Muscle layer of colon (tissue), 2 donors: ENCODE results near the gene TENT5D.

Source experiments
- H3K27ac ChIP-seq: one replicate; pipeline ENCODE4 v1.7.0; 2013; ENCODE audit warnings: low read depth, mild to moderate bottlenecking, low read length, moderate library complexity
- H3K27me3 ChIP-seq, 2 donors: one replicate each; pipeline ENCODE4 v1.7.0; 2013; ENCODE audit warnings: low read length in 2 of 2, mild to moderate bottlenecking in 2 of 2; ENCODE audit not compliant: insufficient read depth in 2 of 2, control insufficient read depth in 1 of 2
- H3K36me3 ChIP-seq: one replicate; pipeline ENCODE4 v1.7.0; 2013; ENCODE audit warnings: mild to moderate bottlenecking, low read length; ENCODE audit not compliant: insufficient read depth
- H3K4me1 ChIP-seq: one replicate; pipeline ENCODE4 v1.7.0; 2013; ENCODE audit warnings: mild to moderate bottlenecking, low read length; ENCODE audit not compliant: insufficient read depth
- H3K4me3 ChIP-seq, 2 donors: one replicate each; pipeline ENCODE4 v1.7.0; 2013; ENCODE audit warnings: low read length in 2 of 2, low read depth in 1 of 2, mild to moderate bottlenecking in 1 of 2, moderate library complexity in 1 of 2
- H3K9ac ChIP-seq: one replicate; pipeline ENCODE4 v1.7.0; 2013; ENCODE audit warnings: low read length
- H3K9me3 ChIP-seq: one replicate; pipeline ENCODE4 v1.7.0; 2013; ENCODE audit warnings: mild to moderate bottlenecking, low read length
- donor health status: abdominal sarcoma.
- donor health status: Adenocarcinoma of cecum.

Gene TENT5D

DNA sequence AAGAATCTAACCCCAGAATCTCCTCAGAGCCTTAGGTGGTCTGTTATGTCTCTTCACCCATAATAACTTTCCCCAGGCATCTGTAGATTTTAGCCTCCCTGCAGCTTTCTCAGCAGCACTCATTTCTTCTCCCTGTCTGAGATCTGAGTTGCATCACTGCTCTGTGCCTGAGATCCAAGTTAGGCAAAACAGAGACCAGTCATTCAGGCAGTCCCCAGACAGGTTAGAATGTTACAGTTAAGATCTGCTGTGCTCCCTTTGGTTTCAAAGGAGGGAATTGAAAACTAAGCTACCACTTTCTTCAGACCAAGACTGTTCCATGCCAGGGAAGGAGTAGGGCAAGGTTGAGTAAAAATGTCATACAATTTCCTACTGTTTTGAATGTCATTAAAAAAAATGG, 65.3 kb downstream of the TENT5D start:
- no peak overlapping the region for H3K4me3 ChIP-seq
- H3K9ac ChIP-seq = no peak overlapping the region
- no peaks in the 10 kb centered on the region for H3K4me1 ChIP-seq
- H3K36me3 ChIP-seq = no peaks in the 10 kb centered on the region
- H3K27me3 ChIP-seq = no peaks in the 10 kb centered on the region
- no peaks in the 10 kb centered on the region for H3K9me3 ChIP-seq
- H3K27ac ChIP-seq = no peak overlapping the region

DNA sequence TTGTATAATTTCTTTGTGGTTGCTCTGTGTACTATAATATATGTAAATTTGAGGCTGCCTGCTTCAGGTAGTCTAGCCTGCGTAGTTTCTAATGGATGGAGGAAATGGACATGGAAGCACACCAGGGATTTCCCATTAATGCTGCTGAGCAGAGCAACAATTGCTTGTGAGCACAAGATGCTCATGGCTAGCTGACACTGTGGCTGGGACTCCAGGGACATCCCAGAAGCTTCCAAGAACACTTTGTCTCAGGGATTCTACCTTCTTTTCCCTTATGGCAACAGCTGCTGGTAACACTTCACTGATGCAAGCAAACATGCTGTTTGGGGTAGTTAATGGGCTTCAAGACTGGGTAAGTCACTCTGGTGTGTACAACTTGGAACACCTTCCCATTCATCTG, 66.1 kb downstream of the TENT5D start:
- no peak overlapping the region for H3K9ac ChIP-seq
- H3K4me3 ChIP-seq = no peak overlapping the region
- no peaks in the 10 kb centered on the region for H3K4me1 ChIP-seq
- no peaks in the 10 kb centered on the region for H3K9me3 ChIP-seq
- H3K27ac ChIP-seq = no peak overlapping the region
- no peaks in the 10 kb centered on the region for H3K36me3 ChIP-seq
- H3K27me3 ChIP-seq = no peaks in the 10 kb centered on the region

DNA sequence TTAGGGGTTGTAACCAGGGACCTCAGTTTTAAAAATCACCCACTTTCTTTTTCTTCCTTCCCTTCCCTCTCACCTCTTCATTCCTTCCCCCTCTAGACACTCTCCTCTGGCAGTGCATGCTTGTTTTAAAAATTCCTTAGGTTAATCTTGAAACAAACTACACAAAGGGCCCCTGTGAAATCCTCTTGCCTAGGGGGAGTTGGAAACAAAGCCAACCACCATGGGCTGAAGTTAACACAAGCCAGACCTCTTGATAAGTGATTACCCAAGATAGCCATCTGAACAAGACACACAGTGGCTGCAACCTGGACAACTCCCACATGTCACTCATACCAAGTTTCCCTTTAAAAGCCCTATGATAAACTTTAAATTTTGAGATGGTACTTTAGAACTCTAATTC, 68.9 kb downstream of the TENT5D start:
- Histone ChIP-seq H3K27ac (no peak overlapping the region), H3K9ac (no peak overlapping the region), H3K9me3 (no peaks in the 10 kb centered on the region), H3K4me3 (no peak overlapping the region), H3K36me3 (no peaks in the 10 kb centered on the region), H3K4me1 (no peaks in the 10 kb centered on the region), H3K27me3 (no peaks in the 10 kb centered on the region)
